K562 (cell line): Measurements from ENCODE around the gene MPPED1. TPM values are rescaled to one million over a fixed set of nuclear protein-coding genes. Genes with fewer than 3 reads are reported as not detected.

Experiments used
- ATAC-seq: fragments of 200-7000 bp; cut with Tn5 transposase; 3 replicates; pipeline ENCODE4 v1.9.1; 2020; ENCODE audit warnings: moderate library complexity
- BruUV-seq: library from RNA; stranded (reverse); fragments of 400-500 nt; replicated peaks from 2 replicates; lab custom pipeline; 2021; lab: Mats Ljungman, UMichigan
- CTCF ChIA-PET: fragments of 300-600 bp; formaldehyde crosslinking; extraction: SDS; loops from one replicate; lab custom pipeline; 2021; ENCODE audit warnings: low intra/inter-chr PET ratio; lab: Yijun Ruan, JAX
- POLR2A ChIA-PET: fragments of 300-600, 350-650 bp; sonication (Branson Sonifier 250); formaldehyde crosslinking; extraction: SDS; loops from one replicate; lab custom pipeline; 2021; ENCODE audit warnings: antibody characterized with exemption, inconsistent platforms; lab: Yijun Ruan, JAX
- DNase-seq, 4 experiments: peaks; one replicate each; pipeline versions ENCODE4 v3.0.0 to v3.0.0-alpha.2; 2011 to 2018; ENCODE audit warnings: low spot score in 3 of 4, mixed read lengths in 3 of 4; ENCODE audit errors: extremely low read depth in 1 of 4
- FAIRE-seq: peaks from 2 replicates; lab custom pipeline; 2011; peaks lifted over from hg19 to GRCh38; lab: Jason Lieb, UNC
- H2AFZ ChIP-seq: 2 replicates; pipeline ENCODE4 v1.6.0; 2011; ENCODE audit warnings: low read depth, low read length, control low read depth, inconsistent platforms
- H3K27ac ChIP-seq: fragments of 200-600 bp; 3 replicates; pipeline ENCODE4 v1.8.0; 2011; ENCODE audit warnings: low read depth, mild to moderate bottlenecking, control low read depth, inconsistent platforms, low read length, moderate library complexity, mixed read lengths; ENCODE audit errors: extremely low read depth
- H3K27me3 ChIP-seq, 2 experiments: fragments of 300-600 bp in 1 of 2; 2 replicates in 1 of 2; 3 replicates in 1 of 2; pipeline versions ENCODE4 v1.6.0 to v1.8.0; 2011; ENCODE audit warnings: inconsistent platforms in 2 of 2, low read length in 2 of 2, mild to moderate bottlenecking in 1 of 2, mixed read lengths in 1 of 2, moderate library complexity in 1 of 2; ENCODE audit not compliant: control insufficient read depth in 2 of 2, insufficient read depth in 2 of 2
- H3K36me3 ChIP-seq: fragments of 300-600 bp; 3 replicates; pipeline ENCODE4 v1.8.0; 2011; ENCODE audit warnings: mild to moderate bottlenecking, low read length, inconsistent platforms; ENCODE audit not compliant: control insufficient read depth, insufficient read depth
- H3K4me1 ChIP-seq, 2 experiments: fragments of 200-600 bp in 1 of 2; replicated peaks in 1 of 2; 2 replicates in 1 of 2; 3 replicates in 1 of 2; pipeline versions ENCODE4 v1.5.1 to v1.8.0; 2011; ENCODE audit warnings: inconsistent platforms in 2 of 2, low read length in 2 of 2, mild to moderate bottlenecking in 1 of 2, mixed read lengths in 1 of 2, moderate library complexity in 1 of 2; ENCODE audit not compliant: control insufficient read depth in 2 of 2, insufficient read depth in 2 of 2
- H3K4me2 ChIP-seq: 2 replicates; pipeline ENCODE4 v1.6.1; 2011; ENCODE audit warnings: low read length, control low read depth, inconsistent platforms, mixed read lengths; ENCODE audit not compliant: insufficient read depth
- H3K4me3 ChIP-seq: fragments of 200-600 bp; sonication (generic), shearing (Covaris generic); 2 replicates; pipeline ENCODE4 v1.5.1; 2016; ENCODE audit warnings: control low read depth, inconsistent platforms
- H3K79me2 ChIP-seq: fragments of 200-600 bp; 3 replicates; pipeline ENCODE4 v1.8.0; 2011; ENCODE audit warnings: low read length, inconsistent platforms; ENCODE audit not compliant: control insufficient read depth, insufficient read depth
- H3K9ac ChIP-seq, 2 experiments: 2 replicates each; pipeline versions ENCODE4 v1.6.0 to v1.6.1; 2011; ENCODE audit warnings: low read depth in 2 of 2, low read length in 2 of 2, control low read depth in 1 of 2, inconsistent platforms in 1 of 2, mild to moderate bottlenecking in 1 of 2, mixed read lengths in 1 of 2; ENCODE audit not compliant: insufficient read depth in 1 of 2
- H3K9me1 ChIP-seq: one replicate; pipeline ENCODE4 v1.6.0; 2011; ENCODE audit warnings: inconsistent platforms, mild to moderate bottlenecking, low read length, moderate library complexity; ENCODE audit not compliant: control insufficient read depth, insufficient read depth
- H3K9me3 ChIP-seq: replicated peaks from 2 replicates; pipeline ENCODE4 v1.5.1; 2011; ENCODE audit warnings: low read depth, low read length, inconsistent platforms; ENCODE audit not compliant: control insufficient read depth, insufficient read depth
- H4K20me1 ChIP-seq: replicated peaks from 2 replicates; pipeline ENCODE4 v1.6.1; 2011; ENCODE audit warnings: low read length, inconsistent platforms, mixed read lengths; ENCODE audit not compliant: control insufficient read depth, insufficient read depth
- C11orf30 ChIP-seq: fragments of 450-650 bp; IDR thresholded peaks from 2 replicates; pipeline ENCODE4 v1.6.1; 2016; ENCODE audit warnings: low read depth, mild to moderate bottlenecking
- CHD2 ChIP-seq: IDR thresholded peaks from 2 replicates; pipeline ENCODE4 v1.6.1; 2011; ENCODE audit warnings: low read depth, low read length
- CREB1 ChIP-seq, 2 experiments: sonication (generic) in 1 of 2; formaldehyde crosslinking in 1 of 2; IDR thresholded peaks; 2 replicates each; pipeline versions ENCODE4 v1.6.1 to v1.8.0; 2012 to 2022; ENCODE audit warnings: inconsistent platforms in 1 of 2, mild to moderate bottlenecking in 1 of 2, missing genetic modification reagents in 1 of 2, moderate library complexity in 1 of 2
- EGR1 ChIP-seq: fragments of 450-650 bp; conservative IDR thresholded peaks from 2 replicates; pipeline ENCODE4 v1.6.1; 2017; ENCODE audit warnings: mild to moderate bottlenecking
- MYNN ChIP-seq, 2 experiments: sonication (generic); formaldehyde crosslinking in 1 of 2; IDR thresholded peaks; 2 replicates each; pipeline versions ENCODE4 v1.5.0 to v1.6.1; 2016 to 2020; ENCODE audit warnings: antibody characterized with exemption in 1 of 2, missing genetic modification reagents in 1 of 2
- POLR2AphosphoS2 ChIP-seq: IDR thresholded peaks from 2 replicates; pipeline ENCODE4 v1.6.1; 2012; ENCODE audit warnings: low read length, improper control_type of control experiment
- POLR3G ChIP-seq: IDR thresholded peaks from 2 replicates; pipeline ENCODE4 v1.6.1; 2011; ENCODE audit not compliant: insufficient read length, insufficient replicate concordance; ENCODE audit errors: extremely low read depth
- SP2 ChIP-seq: IDR thresholded peaks from 2 replicates; pipeline ENCODE4 v1.6.1; 2011; ENCODE audit warnings: mild to moderate bottlenecking, low read depth, low read length, moderate library complexity; ENCODE audit not compliant: poor library complexity, severe bottlenecking; ENCODE audit errors: extremely low read depth
- SPI1 ChIP-seq: IDR thresholded peaks from 2 replicates; pipeline ENCODE4 v1.6.1; 2011; ENCODE audit warnings: low read depth, low read length, control low read depth, borderline replicate concordance
- SRF ChIP-seq, 2 experiments: fragments of 250-450, 450-650 bp in 1 of 2; sonication (Bioruptor Pico) in 1 of 2; sonication (generic) in 1 of 2; formaldehyde crosslinking; IDR thresholded peaks; 2 replicates each; pipeline versions ENCODE4 v1.5.0 to v1.5.1; 2020 to 2022; ENCODE audit warnings: mild to moderate bottlenecking in 1 of 2, missing genetic modification reagents in 1 of 2
- TFE3 ChIP-seq: fragments of 450-650 bp; formaldehyde crosslinking; IDR thresholded peaks from 2 replicates; pipeline ENCODE4 v1.4.0; 2020; ENCODE audit warnings: mild to moderate bottlenecking, mixed read lengths
- ZBTB7A ChIP-seq: IDR thresholded peaks from 2 replicates; pipeline ENCODE4 v1.6.1; 2011; ENCODE audit warnings: low read depth, mild to moderate bottlenecking, low read length, moderate library complexity, borderline replicate concordance; ENCODE audit not compliant: control insufficient read depth
- ZC3H4 ChIP-seq: sonication (generic); formaldehyde crosslinking; IDR thresholded peaks from 2 replicates; pipeline ENCODE4 v1.9.0; 2021; ENCODE audit warnings: missing genetic modification reagents, borderline replicate concordance
- ZFX ChIP-seq: sonication (generic); formaldehyde crosslinking; IDR thresholded peaks from 2 replicates; pipeline ENCODE4 v1.8.0; 2022; ENCODE audit warnings: mild to moderate bottlenecking, missing genetic modification reagents, moderate library complexity
- ZNF324 ChIP-seq: fragments of 250-450 bp; sonication (Bioruptor Pico); IDR thresholded peaks from 2 replicates; pipeline ENCODE4 v1.4.0; 2020; ENCODE audit warnings: mild to moderate bottlenecking
- ZNF551 ChIP-seq: fragments of 250-450 bp; sonication (Bioruptor Pico); IDR thresholded peaks from 2 replicates; pipeline ENCODE4 v1.5.0; 2021; ENCODE audit warnings: mild to moderate bottlenecking, moderate library complexity
- ZNF764 ChIP-seq: fragments of 250-450 bp; sonication (Bioruptor Pico); IDR thresholded peaks from 2 replicates; pipeline ENCODE4 v1.4.0; 2020; ENCODE audit warnings: low read depth, mild to moderate bottlenecking, moderate library complexity
- WGBS: fragments of 100-300 bp; shearing (Covaris generic); methylation state at CpG from one replicate; pipeline ENCODE4 v1.1.6; 2016; ENCODE audit warnings: low coverage, mixed read lengths; ENCODE audit not compliant: insufficient coverage; ENCODE audit errors: missing lambda C conversion rate; 5-methylcytosine and 5-hydroxymethylcytosine counted together
- in situ Hi-C: fragments of 300-500 bp; cut with MboI; formaldehyde crosslinking; loops from 4 replicates; pipeline ENCODE4 v1.15.0; 2018; ENCODE audit warnings: inconsistent platforms, mixed read lengths
- intact Hi-C: fragments of 100-400 bp; cut with micrococcal nuclease; formaldehyde crosslinking; loops from 2 replicates; pipeline ENCODE4 v1.14.2; 2022
- polyA plus RNA-seq, 8 experiments: library from polyadenylated mRNA; depleted of rRNA in 4 of 8; stranded (reverse) in 5 of 8; unstranded in 3 of 8; fragments of >200 nt; fragmentation: Nextera tagmentation in 2 of 8; fragmentation: Illumina TruSeq in 1 of 8; extraction: Ambion mirVana in 2 of 8; extraction: Trizol in 1 of 8; gene quantifications; 2 replicates each; pipeline versions ENCODE4 v1.2.1 to v1.2.3, GENCODE V29; 2011 to 2014; ENCODE audit warnings: inconsistent platforms in 1 of 8, missing spikeins in 1 of 8
- total RNA-seq, 7 experiments: library from RNA; depleted of rRNA in 6 of 7; stranded (reverse); fragments of >200 nt in 6 of 7; fragmentation: Illumina TruSeq in 2 of 7; extraction: Trizol in 2 of 7; gene quantifications; 2 replicates each; pipeline versions ENCODE4 v1.2.1 to v1.2.3, GENCODE V29; 2011 to 2021; ENCODE audit warnings: low replicate concordance in 1 of 7

The MPPED1 gene
- total and polyA plus RNA-seq, 9 of the 15 experiments (the other 6 are each of a cell fraction or from before 2014, with no cell fraction given): not detected

GRCh38 chr22:43508489-43508888 lies 96.7 kb downstream of the MPPED1 start:
- FAIRE-seq (no peak), ATAC-seq (no peak), DNase-seq (no peak)
- intact Hi-C loops (no loop called here), in situ Hi-C loops (no loop called here)
- Histone ChIP-seq H3K9me1 (no peaks in the 10 kb centered on the region), H3K79me2 (no peaks in the 10 kb centered on the region), H3K9me3 (no peaks in the 10 kb centered on the region), H3K27me3 (no peaks in the 10 kb centered on the region), H3K4me1 (no peaks in the 10 kb centered on the region), H3K4me3 (no peak overlapping the region), H3K27ac (no peak overlapping the region), H4K20me1 (no peaks in the 10 kb centered on the region), H3K36me3 (no peaks in the 10 kb centered on the region), H3K9ac (no peak overlapping the region), H2AFZ (no peak overlapping the region), H3K4me2 (no peak overlapping the region)
- no peak for TF ChIP-seq ZFX (CRISPR knock-in tag)
- no peak for TF ChIP-seq POLR2AphosphoS2
- no peak for TF ChIP-seq MYNN (IDR thresholded peaks at IDR 0.05)
- TF ChIP-seq MYNN (CRISPR knock-in tag; IDR thresholded peaks at IDR 0.05): no peak
- no peak for TF ChIP-seq POLR3G
- TF ChIP-seq CHD2: no peak
- BruUV-seq: no TSS peak
- ChIA-PET POLR2A (no interaction called here), CTCF (no interaction called here)

GRCh38 chr22:43509337-43509736 lies 97.5 kb downstream of the MPPED1 start:
- no TSS peak for BruUV-seq
- TF ChIP-seq C11orf30 (no peak), ZBTB7A (no peak), SP2 (no peak), ZNF764 (no peak), ZNF324 (CRISPR knock-in tag) (no peak), ZNF551 (no peak), ZC3H4 (CRISPR knock-in tag) (no peak), EGR1 (no peak), SPI1 (no peak), SRF (CRISPR knock-in tag; IDR thresholded peaks at IDR 0.05) (no peak), CREB1 (IDR thresholded peaks at IDR 0.05) (no peak), CREB1 (CRISPR knock-in tag; IDR thresholded peaks at IDR 0.05) (no peak), TFE3 (CRISPR knock-in tag) (no peak)

More at GRCh38 chr22:43509337-43509736, 97.5 kb downstream of the MPPED1 start:
- H3K4me3 ChIP-seq: no peak overlapping the region
- no peaks in the 10 kb centered on the region for H3K79me2 ChIP-seq
- ChIA-PET CTCF (no interaction called here), POLR2A (no interaction called here)
- H3K9me3 ChIP-seq: no peaks in the 10 kb centered on the region
- ATAC-seq: no peak
- 0% methylated on average over 1 of the region's 2 CpGs for WGBS
- no peaks in the 10 kb centered on the region for H4K20me1 ChIP-seq
- FAIRE-seq: no peak
- no peak overlapping the region for H3K27ac ChIP-seq
- no peak for DNase-seq
- intact Hi-C loops: no loop called here
- no peak overlapping the region for H2AFZ ChIP-seq
- no peaks in the 10 kb centered on the region for H3K4me1 ChIP-seq
- no peaks in the 10 kb centered on the region for H3K36me3 ChIP-seq
- H3K9ac ChIP-seq: no peak overlapping the region
- no peaks in the 10 kb centered on the region for H3K9me1 ChIP-seq
- no peaks in the 10 kb centered on the region; a peak in 1 of 5 replicates for H3K27me3 ChIP-seq
- H3K4me2 ChIP-seq: no peak overlapping the region
- in situ Hi-C loops: no loop called here
